Endodermal cell (in vitro differentiated cells): ENCODE measurements around the gene IGSF3. TPM values are rescaled to one million over a fixed set of nuclear protein-coding genes. Genes with fewer than 3 reads are reported as not detected.
"Not testable (repeated sequence)": the region's sequence is repeated elsewhere in the genome, so short reads cannot be mapped to it uniquely, and the experiment has no call there.

Experiments
- DNase-seq: peaks from one replicate; pipeline ENCODE4 v3.0.0-alpha.2; 2017
- H3K27ac ChIP-seq: 2 replicates; pipeline ENCODE4 v1.5.1; 2013; ENCODE audit warnings: mild to moderate bottlenecking, low read depth, low read length, moderate library complexity
- H3K27me3 ChIP-seq: 2 replicates; pipeline ENCODE4 v1.6.1; 2013; ENCODE audit warnings: mild to moderate bottlenecking, low read length, moderate library complexity; ENCODE audit not compliant: insufficient read depth, control insufficient read depth, poor library complexity, severe bottlenecking
- H3K36me3 ChIP-seq: 2 replicates; pipeline ENCODE4 v1.7.0; 2013; ENCODE audit warnings: mild to moderate bottlenecking, low read length, moderate library complexity; ENCODE audit not compliant: control insufficient read depth, insufficient read depth
- H3K4me1 ChIP-seq: one replicate; pipeline ENCODE4 v1.7.0; 2013; ENCODE audit warnings: low read length; ENCODE audit not compliant: control insufficient read depth, insufficient read depth
- H3K4me3 ChIP-seq: 2 replicates; pipeline ENCODE4 v1.5.1; 2013; ENCODE audit warnings: mild to moderate bottlenecking, low read length, moderate library complexity
- H3K9ac ChIP-seq: 2 replicates; pipeline ENCODE4 v1.6.1; 2013; ENCODE audit warnings: mild to moderate bottlenecking, low read length, moderate library complexity; ENCODE audit not compliant: poor library complexity, severe bottlenecking; ENCODE audit errors: extremely low read depth
- H3K9me3 ChIP-seq: 2 replicates; pipeline ENCODE4 v1.6.1; 2013; ENCODE audit warnings: mild to moderate bottlenecking, low read length, moderate library complexity; ENCODE audit not compliant: control insufficient read depth
- H3K27ac Mint-ChIP-seq: 2 replicates; pipeline ENCODE4 v1.8.0; 2020; ENCODE audit warnings: mixed read lengths
- H3K27me3 Mint-ChIP-seq: 2 replicates; pipeline ENCODE4 v1.8.0; 2021; ENCODE audit warnings: mild to moderate bottlenecking, mixed read lengths; ENCODE audit not compliant: insufficient read depth
- H3K36me3 Mint-ChIP-seq: 2 replicates; pipeline ENCODE4 v1.8.0; 2020; ENCODE audit warnings: low read depth, mixed read lengths
- H3K4me1 Mint-ChIP-seq: 2 replicates; pipeline ENCODE4 v1.8.0; 2020; ENCODE audit warnings: mixed read lengths
- H3K4me3 Mint-ChIP-seq: 2 replicates; pipeline ENCODE4 v1.8.0; 2020; ENCODE audit warnings: mild to moderate bottlenecking, moderate library complexity, mixed read lengths
- H3K9me3 Mint-ChIP-seq: 2 replicates; pipeline ENCODE4 v1.8.0; 2020; ENCODE audit warnings: mild to moderate bottlenecking, mixed read lengths
- WGBS, 2 experiments: methylation state at CpG; one replicate each; pipeline versions ENCODE4 v1.1.5 to v1.1.7; 2013; ENCODE audit warnings: missing lambda C conversion rate in 2 of 2, mixed read lengths in 1 of 2; ENCODE audit not compliant: insufficient coverage in 1 of 2, insufficient read length in 1 of 2; 5-methylcytosine and 5-hydroxymethylcytosine counted together
- total RNA-seq, 2 donors: library from RNA; stranded (reverse); fragmentation: NEBNext Ultra II Directional in 1 of 2; extraction: Animal tissue kit (Norgen Biotek cat#: 25700) in 1 of 2; gene quantifications; 2 replicates in 1 of 2; 3 replicates in 1 of 2; pipeline ENCODE4 v1.2.1, GENCODE V29; 2021

Gene IGSF3
- total RNA-seq, 2 donors from 2014 or later = 35.0 to 36.7 TPM

DNA sequence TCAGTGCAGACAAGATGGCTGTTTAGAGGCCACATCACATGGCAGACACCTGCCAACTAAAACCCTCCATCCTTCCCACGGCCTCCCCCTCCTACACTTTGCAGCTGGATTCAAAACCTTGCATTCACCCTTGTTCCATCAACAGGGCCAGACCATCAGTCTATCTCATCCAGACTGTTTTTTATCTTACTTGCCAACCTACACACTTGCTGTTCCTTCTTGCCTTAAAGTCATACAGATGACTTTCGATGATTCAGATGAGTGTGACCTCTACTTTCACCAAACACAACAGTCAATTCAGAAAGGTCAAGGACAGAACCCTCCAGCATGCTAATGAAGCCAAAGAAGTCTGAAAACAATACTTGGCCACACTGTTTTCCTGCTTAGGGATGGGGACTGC is 29.9 kb downstream of the IGSF3 start:
- H3K27ac Mint-ChIP-seq, H3K27me3 ChIP-seq, H3K27ac ChIP-seq, H3K4me3 Mint-ChIP-seq, H3K4me1 Mint-ChIP-seq, H3K36me3 Mint-ChIP-seq, DNase-seq, H3K9me3 Mint-ChIP-seq, H3K4me1 ChIP-seq, H3K27me3 Mint-ChIP-seq, H3K4me3 ChIP-seq, H3K36me3 ChIP-seq, H3K9ac ChIP-seq, H3K9me3 ChIP-seq: not testable (repeated sequence)
- WGBS, 2 experiments = 96 to 100% methylated on average over 1 of the region's 2 CpGs

DNA sequence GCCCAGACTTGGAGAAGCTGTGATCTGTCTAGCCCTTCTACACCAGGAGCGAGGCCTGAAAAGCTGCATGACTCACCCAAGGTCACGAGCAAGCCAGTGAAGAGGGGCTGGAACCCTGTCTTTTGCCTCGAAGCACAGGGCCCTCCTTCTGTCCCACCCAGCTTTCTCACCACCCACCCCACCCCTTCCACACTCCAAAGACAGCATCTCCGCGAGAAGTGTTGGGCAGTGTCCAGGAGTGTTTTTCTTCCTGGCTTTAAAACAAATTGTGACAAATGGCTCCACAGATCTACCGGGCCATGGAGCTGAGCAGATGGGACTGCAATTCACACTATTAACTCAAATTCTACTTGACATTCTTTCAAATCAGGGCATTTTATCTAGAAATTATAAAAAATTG is 30.9 kb downstream of the IGSF3 start:
- H3K4me3 Mint-ChIP-seq, H3K4me1 ChIP-seq, H3K27me3 Mint-ChIP-seq, H3K36me3 Mint-ChIP-seq, H3K27me3 ChIP-seq, H3K4me3 ChIP-seq, H3K36me3 ChIP-seq, H3K9me3 ChIP-seq, DNase-seq, H3K9me3 Mint-ChIP-seq, H3K27ac ChIP-seq, H3K9ac ChIP-seq, H3K27ac Mint-ChIP-seq: not testable (repeated sequence)
- peaks cover 15% of the 10 kb centered on the region for H3K4me1 Mint-ChIP-seq
- 100% methylated on average over 3 of the region's 6 CpGs; no CpG with 5 or more reads in 1 of the 2 experiments for WGBS, 2 experiments

DNA sequence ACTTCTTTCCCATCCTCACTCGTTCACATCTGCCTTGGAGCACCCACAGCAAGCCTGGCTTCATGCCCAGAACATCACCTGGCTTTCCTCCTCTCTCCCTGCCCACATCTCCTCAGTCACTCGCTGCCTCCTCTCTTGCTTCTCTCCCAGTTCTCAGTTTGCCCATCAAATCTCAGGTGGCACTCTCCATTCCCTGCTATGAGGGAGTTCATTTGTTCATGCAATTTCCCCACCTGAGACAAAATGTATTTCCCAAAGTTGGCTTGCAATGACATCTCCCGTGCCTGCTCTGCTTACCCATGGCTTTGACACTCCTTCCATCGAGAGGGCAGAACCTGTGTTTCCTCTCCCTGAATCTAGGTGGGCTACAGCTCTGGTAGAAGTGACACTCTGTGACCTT is 33.1 kb downstream of the IGSF3 start:
- H3K9me3 ChIP-seq, H3K36me3 ChIP-seq, DNase-seq, H3K4me3 ChIP-seq, H3K27ac ChIP-seq, H3K27me3 ChIP-seq, H3K9ac ChIP-seq, H3K4me1 ChIP-seq, H3K9me3 Mint-ChIP-seq, H3K36me3 Mint-ChIP-seq, H3K27me3 Mint-ChIP-seq, H3K4me3 Mint-ChIP-seq, H3K27ac Mint-ChIP-seq: not testable (repeated sequence)
- peaks cover 23% of the 10 kb centered on the region for H3K4me1 Mint-ChIP-seq
- WGBS, 2 experiments = 91 to 95% methylated on average over 2 to 3 of the region's 4 CpGs

DNA sequence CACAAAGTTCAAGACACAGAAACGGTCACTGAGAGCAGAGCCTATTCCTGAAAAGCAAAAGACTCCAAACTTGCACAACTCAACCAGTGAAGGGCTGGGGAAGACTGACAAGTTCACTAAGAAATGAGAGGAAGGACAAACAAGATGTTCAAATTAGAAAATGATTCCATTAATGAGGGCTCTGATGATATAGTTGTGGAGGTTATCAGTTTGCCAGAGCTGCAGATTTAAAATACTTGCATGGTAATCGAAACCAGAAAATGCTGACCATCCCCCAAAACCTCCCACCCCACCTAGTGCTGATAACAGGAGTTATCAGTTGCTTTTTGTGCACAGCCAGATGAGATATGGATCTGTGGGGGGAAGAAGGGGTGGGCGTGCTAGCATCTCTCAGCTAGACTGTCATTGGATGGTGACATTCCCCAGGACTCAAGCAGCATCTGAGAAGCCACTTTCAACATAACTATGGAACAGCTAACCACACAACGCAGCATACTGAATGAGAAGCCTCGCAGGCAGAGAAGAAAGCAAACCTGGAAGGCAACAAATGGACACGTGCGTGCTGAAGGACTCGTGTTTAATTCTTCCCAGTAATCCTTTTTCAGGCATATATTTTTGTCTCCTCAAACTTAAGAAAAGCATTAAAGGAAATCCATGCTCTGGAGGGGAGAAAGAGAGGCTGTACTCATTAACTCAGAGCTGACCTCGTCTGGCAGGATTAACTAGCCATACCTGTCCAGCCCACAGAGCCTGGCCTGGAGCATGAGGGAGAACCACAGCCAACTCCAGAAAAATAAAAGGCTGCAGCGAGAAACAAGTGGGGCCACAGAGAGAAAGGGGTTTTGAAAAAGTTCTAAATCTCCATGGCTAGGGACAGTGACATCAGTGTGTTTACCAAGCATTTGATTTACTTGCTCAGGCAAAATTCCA is 35.3 kb downstream of the IGSF3 start:
- not testable (repeated sequence) for H3K4me3 Mint-ChIP-seq, H3K9ac ChIP-seq, H3K4me3 ChIP-seq, DNase-seq, H3K36me3 ChIP-seq, H3K9me3 ChIP-seq, H3K36me3 Mint-ChIP-seq, H3K27me3 ChIP-seq, H3K27ac ChIP-seq, H3K27ac Mint-ChIP-seq, H3K9me3 Mint-ChIP-seq, H3K4me1 ChIP-seq, H3K27me3 Mint-ChIP-seq
- 83 to 100% methylated on average over 2 to 9 of the region's 10 CpGs for whole genome bisulfite sequencing, 2 experiments
- H3K4me1 Mint-ChIP-seq = peaks cover 26% of the 10 kb centered on the region

DNA sequence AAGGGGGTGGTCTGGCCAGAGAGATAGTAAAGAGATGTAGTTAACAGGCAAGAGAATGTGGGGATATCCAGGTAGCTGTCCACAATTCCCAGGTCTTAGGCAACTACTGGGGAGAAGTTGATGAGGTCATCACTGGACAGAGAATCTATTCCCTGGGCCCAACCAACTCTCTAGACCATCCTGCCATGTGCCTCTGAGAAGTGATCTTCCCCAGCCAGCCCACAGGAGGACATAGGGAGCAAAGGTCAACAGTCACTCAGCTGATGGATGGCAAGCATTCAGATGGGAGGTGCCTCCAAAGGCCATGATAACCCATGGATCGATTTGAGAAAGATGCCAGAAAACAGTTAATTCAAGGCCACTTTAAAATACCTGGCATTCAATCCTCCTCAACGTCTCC is 36.0 kb downstream of the IGSF3 start:
- WGBS, 2 experiments = 96% methylated on average over 2 of the region's 2 CpGs; no CpG with 5 or more reads in 1 of the 2 experiments
- H3K9me3 ChIP-seq, H3K9me3 Mint-ChIP-seq, H3K27ac ChIP-seq, H3K36me3 ChIP-seq, DNase-seq, H3K4me3 Mint-ChIP-seq, H3K27me3 Mint-ChIP-seq, H3K27ac Mint-ChIP-seq, H3K9ac ChIP-seq, H3K4me3 ChIP-seq, H3K4me1 ChIP-seq, H3K27me3 ChIP-seq, H3K36me3 Mint-ChIP-seq: not testable (repeated sequence)
- peaks cover 28% of the 10 kb centered on the region for H3K4me1 Mint-ChIP-seq
